Measurements from ENCODE around the gene ADGRF5. TPM values are rescaled to one million over a fixed set of nuclear protein-coding genes. Genes with fewer than 3 reads are reported as not detected.

Gene ADGRF5, protein sequence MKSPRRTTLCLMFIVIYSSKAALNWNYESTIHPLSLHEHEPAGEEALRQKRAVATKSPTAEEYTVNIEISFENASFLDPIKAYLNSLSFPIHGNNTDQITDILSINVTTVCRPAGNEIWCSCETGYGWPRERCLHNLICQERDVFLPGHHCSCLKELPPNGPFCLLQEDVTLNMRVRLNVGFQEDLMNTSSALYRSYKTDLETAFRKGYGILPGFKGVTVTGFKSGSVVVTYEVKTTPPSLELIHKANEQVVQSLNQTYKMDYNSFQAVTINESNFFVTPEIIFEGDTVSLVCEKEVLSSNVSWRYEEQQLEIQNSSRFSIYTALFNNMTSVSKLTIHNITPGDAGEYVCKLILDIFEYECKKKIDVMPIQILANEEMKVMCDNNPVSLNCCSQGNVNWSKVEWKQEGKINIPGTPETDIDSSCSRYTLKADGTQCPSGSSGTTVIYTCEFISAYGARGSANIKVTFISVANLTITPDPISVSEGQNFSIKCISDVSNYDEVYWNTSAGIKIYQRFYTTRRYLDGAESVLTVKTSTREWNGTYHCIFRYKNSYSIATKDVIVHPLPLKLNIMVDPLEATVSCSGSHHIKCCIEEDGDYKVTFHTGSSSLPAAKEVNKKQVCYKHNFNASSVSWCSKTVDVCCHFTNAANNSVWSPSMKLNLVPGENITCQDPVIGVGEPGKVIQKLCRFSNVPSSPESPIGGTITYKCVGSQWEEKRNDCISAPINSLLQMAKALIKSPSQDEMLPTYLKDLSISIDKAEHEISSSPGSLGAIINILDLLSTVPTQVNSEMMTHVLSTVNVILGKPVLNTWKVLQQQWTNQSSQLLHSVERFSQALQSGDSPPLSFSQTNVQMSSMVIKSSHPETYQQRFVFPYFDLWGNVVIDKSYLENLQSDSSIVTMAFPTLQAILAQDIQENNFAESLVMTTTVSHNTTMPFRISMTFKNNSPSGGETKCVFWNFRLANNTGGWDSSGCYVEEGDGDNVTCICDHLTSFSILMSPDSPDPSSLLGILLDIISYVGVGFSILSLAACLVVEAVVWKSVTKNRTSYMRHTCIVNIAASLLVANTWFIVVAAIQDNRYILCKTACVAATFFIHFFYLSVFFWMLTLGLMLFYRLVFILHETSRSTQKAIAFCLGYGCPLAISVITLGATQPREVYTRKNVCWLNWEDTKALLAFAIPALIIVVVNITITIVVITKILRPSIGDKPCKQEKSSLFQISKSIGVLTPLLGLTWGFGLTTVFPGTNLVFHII (N-terminal part only)
- total RNA-seq: 1 to 10 TPM; 1.8 to 3.3 TPM

DNA sequence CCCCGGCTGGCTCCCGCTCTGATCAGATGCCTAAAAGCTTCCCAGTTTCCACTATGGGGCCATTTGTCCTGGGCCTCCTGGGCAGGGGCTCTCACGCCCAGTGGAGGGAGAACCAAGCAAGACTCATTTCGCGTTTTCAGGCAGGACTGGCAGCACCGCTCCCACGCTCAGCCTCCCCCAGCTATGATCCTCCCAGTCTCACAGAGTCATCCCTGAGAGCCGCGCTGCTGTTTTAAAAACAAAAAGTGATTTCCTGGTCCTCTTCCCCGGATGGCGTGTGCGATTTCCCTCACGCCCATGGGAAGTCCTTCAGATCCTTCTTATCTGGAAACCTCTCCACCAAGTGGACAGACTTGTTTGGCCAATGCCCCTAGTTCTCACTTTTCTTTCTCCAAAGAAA lies at the start of gene ADGRF5:
ADGRF5 (minus strand) TSS at position 208 of the 400 bp plus-strand sequence. CDS start 15,176 bp downstream, outside the sequence.
- Histone ChIP-seq H3K4me3 (no peak within 1 kb of the TSS), H3K27me3 (no peaks in the 10 kb centered on the region), H3K9me3 (no peaks in the 10 kb centered on the region), H3K27ac (no peak within 1 kb of the TSS), H3K36me3 (no peaks in the 10 kb centered on the region), H3K4me1 (no peaks in the 10 kb centered on the region), H3K9ac (ENCODE audit: low read depth in 2 of 2, low read length in 2 of 2) (no peak within 1 kb of the TSS)
- TF ChIP-seq, protein P1, sequence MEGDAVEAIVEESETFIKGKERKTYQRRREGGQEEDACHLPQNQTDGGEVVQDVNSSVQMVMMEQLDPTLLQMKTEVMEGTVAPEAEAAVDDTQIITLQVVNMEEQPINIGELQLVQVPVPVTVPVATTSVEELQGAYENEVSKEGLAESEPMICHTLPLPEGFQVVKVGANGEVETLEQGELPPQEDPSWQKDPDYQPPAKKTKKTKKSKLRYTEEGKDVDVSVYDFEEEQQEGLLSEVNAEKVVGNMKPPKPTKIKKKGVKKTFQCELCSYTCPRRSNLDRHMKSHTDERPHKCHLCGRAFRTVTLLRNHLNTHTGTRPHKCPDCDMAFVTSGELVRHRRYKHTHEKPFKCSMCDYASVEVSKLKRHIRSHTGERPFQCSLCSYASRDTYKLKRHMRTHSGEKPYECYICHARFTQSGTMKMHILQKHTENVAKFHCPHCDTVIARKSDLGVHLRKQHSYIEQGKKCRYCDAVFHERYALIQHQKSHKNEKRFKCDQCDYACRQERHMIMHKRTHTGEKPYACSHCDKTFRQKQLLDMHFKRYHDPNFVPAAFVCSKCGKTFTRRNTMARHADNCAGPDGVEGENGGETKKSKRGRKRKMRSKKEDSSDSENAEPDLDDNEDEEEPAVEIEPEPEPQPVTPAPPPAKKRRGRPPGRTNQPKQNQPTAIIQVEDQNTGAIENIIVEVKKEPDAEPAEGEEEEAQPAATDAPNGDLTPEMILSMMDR (IDR thresholded peaks at IDR 0.05): no peak
- DNase-seq: no peak
- intact Hi-C loops (cut with DNase I): no loop called here

DNA sequence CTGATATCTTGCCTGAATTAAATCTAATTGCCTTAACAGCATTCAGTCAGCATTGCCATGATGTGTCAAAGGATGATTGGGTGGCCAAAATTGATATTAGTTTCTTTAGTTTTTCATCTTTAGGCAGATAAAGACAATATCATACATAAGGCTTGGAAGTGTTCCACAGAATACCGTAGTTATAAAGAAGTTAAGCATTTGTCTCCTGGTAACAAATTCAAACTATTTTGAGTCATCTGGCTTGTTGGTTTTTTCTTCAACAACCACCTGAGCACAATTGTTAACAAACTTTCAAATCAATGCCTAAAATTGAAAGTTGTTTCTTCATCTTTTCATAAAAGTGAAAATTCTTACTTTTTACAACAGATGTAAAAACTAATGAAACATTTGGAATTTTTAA lies 47.5 kb upstream of the ADGRF5 start:
- no peaks in the 10 kb centered on the region for H3K4me1 ChIP-seq
- H3K36me3 ChIP-seq: no peaks in the 10 kb centered on the region
- no peak overlapping the region for H3K9ac ChIP-seq (ENCODE audit: low read depth in 2 of 2, low read length in 2 of 2)
- H3K4me3 ChIP-seq: no peak overlapping the region
- DNase-seq: no peak
- TF ChIP-seq, protein P1 (IDR thresholded peaks at IDR 0.05): no peak
- H3K9me3 ChIP-seq: no peaks in the 10 kb centered on the region
- no peaks in the 10 kb centered on the region for H3K27me3 ChIP-seq
- H3K27ac ChIP-seq: no peak overlapping the region
- intact Hi-C loops (cut with DNase I): no loop called here

DNA sequence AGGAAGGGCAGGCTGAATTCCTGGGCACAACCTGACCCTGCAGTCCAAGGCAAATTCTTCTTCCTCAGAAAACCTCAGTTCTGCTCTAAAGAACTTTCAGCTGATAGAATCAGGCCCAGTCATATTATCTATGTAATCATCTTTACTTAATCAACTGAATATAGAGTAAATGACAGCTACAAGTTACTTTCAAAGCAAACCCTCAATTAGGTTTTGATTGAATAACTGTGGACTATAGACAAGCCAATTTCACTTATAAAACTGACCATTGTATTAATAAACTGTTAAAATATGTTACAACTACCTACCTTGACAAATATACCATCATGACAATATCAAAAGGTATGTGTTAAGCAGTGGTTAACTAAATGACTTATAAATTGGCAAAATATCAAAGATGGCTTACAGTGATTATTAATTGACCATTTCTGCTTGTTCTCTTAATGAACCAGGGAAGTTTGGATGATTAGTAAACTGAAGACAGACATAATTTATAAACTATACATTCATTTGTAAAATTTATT lies 46.1 kb upstream of the ADGRF5 start:
- Histone ChIP-seq H3K9me3 (no peaks in the 10 kb centered on the region), H3K36me3 (no peaks in the 10 kb centered on the region), H3K27me3 (no peaks in the 10 kb centered on the region), H3K27ac (no peak overlapping the region), H3K9ac (ENCODE audit: low read depth in 2 of 2, low read length in 2 of 2) (no peak overlapping the region), H3K4me1 (no peaks in the 10 kb centered on the region), H3K4me3 (no peak overlapping the region)
- intact Hi-C loops (cut with DNase I): no loop called here
- TF ChIP-seq, protein P1 (IDR thresholded peaks at IDR 0.05): no peak
- DNase-seq: no peak

DNA sequence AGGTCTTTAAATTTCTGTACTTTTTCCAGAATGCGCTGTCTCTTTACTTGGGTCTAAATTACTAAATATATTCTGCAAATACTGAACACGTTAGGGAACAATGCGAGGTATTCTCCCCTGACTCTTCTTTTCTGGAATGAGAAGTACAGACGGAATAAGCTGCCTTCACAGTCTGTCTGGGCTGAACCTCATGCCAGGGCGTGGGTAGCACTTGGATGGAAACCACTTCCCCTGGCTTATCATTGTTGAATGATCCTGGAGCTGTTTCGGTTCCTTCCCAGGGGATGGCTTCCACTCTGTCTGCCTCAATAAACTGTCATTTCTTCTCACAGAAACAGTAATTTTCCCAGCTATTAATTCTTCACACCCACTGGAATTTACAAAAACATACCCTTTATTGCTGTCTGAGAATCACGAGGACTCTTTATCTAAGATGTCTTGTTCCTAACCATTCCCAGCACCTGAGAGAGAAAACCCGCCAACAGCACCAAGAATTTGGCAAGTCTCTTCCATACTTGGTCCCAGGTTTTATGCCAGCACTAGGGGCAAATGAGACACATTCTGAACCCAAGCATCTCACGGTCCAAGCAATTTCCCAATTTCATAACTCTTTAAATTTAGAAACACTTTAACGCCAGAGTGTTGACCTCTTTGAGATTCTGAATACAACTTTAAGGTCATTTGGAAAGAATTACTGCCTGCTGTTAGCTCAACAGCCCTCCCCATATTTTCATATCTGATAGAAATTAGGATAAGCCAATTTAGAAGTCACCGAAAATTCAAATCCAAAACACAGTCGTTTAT lies 43.2 kb upstream of the ADGRF5 start:
- no peaks in the 10 kb centered on the region for H3K36me3 ChIP-seq
- no peak overlapping the region for H3K9ac ChIP-seq (ENCODE audit: low read depth in 2 of 2, low read length in 2 of 2)
- intact Hi-C loops (cut with DNase I): no loop called here
- H3K9me3 ChIP-seq: no peaks in the 10 kb centered on the region
- H3K4me1 ChIP-seq: no peaks in the 10 kb centered on the region
- no peak overlapping the region for H3K4me3 ChIP-seq
- H3K27ac ChIP-seq: no peak overlapping the region
- TF ChIP-seq, protein P1 (IDR thresholded peaks at IDR 0.05): no peak
- no peaks in the 10 kb centered on the region for H3K27me3 ChIP-seq
- DNase-seq: no peak

Measured in colonic mucosa (tissue), 4 donors.